GM06990 (cell line): ENCODE measurements around the gene WDFY4.

Experiments
- DNase-seq: peaks from one replicate; pipeline ENCODE4 v3.0.0-alpha.2; 2011; ENCODE audit not compliant: insufficient read length; ENCODE audit errors: extremely low read depth
- H3K27me3 ChIP-seq: replicated peaks from 2 replicates; pipeline ENCODE4 v1.6.0; 2011; ENCODE audit warnings: low read length; ENCODE audit not compliant: control insufficient read depth, insufficient read depth
- H3K36me3 ChIP-seq: 2 replicates; pipeline ENCODE4 v1.5.1; 2011; ENCODE audit warnings: low read length; ENCODE audit not compliant: control insufficient read depth, insufficient read depth
- H3K4me3 ChIP-seq: replicated peaks from 2 replicates; pipeline ENCODE4 v1.5.1; 2011; ENCODE audit warnings: low read depth, mild to moderate bottlenecking, control low read depth, low read length
- TF ChIP-seq, protein P1 (sequence below): IDR thresholded peaks from 2 replicates; pipeline ENCODE4 v1.5.1; 2011; ENCODE audit warnings: low read length, control low read depth, mild to moderate bottlenecking, inconsistent platforms; ENCODE audit not compliant: insufficient read depth, poor library complexity, severe bottlenecking

Gene WDFY4

DNA sequence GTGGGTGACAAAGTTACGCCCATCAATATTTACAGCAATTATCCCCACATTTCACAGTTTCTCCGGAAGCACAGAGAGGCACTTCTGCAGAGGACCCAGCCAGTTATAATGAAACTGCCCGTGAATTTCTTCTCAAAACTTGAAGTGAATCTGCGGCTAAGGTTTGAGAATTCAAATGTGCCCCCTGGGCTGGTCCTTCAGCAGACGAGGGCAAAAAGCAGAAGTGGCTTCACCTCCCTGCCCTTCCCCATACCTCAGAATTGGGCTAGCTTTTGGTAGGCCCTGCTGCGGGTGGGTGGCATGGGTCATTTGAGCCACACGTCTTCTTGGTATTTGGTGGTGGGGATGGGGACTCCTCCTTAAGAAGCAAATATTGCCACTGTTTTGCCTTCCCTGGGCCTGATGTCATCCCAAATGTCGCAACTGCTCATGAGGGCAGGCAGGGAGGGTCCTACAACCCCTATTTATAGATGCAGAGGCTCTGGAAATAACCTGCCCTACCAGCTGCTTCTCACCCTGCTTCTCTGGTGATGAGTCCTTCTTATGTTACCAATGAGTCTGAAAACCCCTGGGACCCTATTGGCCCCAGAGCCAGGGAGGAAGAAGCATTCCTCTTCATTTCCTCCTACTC lies 16.6 kb upstream of the WDFY4 start:
- TF ChIP-seq, protein P1, sequence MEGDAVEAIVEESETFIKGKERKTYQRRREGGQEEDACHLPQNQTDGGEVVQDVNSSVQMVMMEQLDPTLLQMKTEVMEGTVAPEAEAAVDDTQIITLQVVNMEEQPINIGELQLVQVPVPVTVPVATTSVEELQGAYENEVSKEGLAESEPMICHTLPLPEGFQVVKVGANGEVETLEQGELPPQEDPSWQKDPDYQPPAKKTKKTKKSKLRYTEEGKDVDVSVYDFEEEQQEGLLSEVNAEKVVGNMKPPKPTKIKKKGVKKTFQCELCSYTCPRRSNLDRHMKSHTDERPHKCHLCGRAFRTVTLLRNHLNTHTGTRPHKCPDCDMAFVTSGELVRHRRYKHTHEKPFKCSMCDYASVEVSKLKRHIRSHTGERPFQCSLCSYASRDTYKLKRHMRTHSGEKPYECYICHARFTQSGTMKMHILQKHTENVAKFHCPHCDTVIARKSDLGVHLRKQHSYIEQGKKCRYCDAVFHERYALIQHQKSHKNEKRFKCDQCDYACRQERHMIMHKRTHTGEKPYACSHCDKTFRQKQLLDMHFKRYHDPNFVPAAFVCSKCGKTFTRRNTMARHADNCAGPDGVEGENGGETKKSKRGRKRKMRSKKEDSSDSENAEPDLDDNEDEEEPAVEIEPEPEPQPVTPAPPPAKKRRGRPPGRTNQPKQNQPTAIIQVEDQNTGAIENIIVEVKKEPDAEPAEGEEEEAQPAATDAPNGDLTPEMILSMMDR: no peak
- Histone ChIP-seq H3K36me3 (no peaks in the 10 kb centered on the region), H3K4me3 (peak overlapping the region; percentile 17; the same call in 1 of the 2 replicates), H3K27me3 (no peaks in the 10 kb centered on the region; the same call in 1 of the 2 replicates)
- peak; percentile 80 for DNase-seq

DNA sequence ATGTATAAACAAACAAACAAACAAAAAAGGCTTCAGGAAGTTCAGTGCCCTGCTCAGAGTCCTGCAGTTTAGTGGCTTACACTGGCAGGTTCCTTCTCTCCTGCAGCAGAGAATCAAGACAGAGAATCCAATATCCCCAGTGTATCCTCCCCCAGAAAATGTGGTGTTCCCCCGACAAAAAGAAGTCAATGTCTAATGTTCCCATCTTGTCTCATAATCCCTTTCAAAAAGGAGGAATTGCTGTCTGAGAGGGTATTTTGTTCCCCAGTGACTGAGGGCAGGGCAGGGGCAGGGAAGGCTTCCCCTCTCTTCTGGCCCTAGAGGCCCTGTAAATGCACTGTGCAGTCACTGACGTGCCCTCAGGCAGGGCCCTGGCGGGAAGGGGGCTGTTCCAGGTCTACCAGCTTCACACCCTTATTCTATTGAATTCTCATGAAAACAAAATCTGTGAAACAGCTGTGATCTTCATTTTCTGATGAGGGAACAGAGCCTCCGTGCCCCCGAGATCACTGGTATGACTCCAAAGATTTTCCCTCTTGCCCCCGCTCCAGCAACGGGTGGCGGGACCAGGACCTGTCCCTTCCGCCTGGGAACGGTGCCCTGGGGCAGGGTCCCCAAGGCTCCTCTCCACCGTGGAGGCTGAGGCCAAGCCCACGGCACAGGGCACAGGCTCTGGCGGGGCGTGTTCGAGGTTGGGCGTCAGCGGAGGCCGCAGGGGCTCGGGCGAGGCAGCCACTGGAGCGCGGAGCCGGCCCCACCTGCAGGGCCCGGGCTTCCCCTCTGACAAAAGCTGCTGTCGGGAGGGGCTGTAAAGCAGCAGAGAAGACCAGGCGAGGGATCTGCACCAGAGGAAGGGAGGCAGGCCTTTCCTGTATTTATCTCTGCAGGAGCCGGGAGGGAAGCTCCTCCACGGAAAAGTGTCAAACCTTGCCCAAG lies 13.4 kb upstream of the WDFY4 start:
- Histone ChIP-seq H3K36me3 (no peaks in the 10 kb centered on the region), H3K27me3 (no peaks in the 10 kb centered on the region), H3K4me3 (peak overlapping the region; percentile 58)
- peak; percentile 94 for DNase-seq
- TF ChIP-seq, protein P1: no peak

DNA sequence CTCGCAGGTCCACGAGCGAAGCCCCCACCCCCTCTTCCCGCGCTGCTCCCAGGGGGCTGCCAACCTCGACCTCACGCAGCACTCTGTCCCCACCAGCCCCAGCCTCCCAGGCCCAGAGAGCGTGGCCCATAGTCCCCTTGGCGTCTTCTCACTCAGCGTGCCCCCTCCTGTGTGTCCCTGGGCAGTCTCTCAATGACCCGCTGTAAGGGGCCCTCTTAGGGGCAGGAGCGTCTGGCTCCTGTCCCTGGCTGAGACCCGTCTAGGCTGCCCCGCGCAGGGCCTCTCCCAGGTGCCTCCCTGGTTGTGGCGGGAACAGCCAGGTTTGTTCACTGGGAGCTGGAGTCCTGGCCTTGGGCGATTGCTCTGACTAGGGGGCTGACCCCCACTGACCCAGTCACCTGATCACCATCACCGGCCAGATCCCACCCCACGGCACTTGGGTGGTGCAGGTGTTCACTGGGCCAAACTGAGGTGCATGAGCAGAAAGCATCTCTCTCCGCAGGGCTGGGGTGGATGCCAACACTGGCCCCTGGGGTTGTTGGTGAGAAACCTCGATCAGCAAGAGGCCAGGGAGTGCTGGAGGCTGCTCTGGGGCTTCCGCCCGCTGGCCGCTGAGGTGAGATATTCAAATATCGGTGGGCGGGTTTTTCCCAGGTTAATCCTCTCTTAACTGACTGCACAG lies 12.6 kb upstream of the WDFY4 start:
- no peaks in the 10 kb centered on the region for H3K36me3 ChIP-seq
- H3K27me3 ChIP-seq: no peaks in the 10 kb centered on the region
- TF ChIP-seq, protein P1: no peak
- DNase-seq: peak; percentile 80
- H3K4me3 ChIP-seq: peak overlapping the region; percentile 58

DNA sequence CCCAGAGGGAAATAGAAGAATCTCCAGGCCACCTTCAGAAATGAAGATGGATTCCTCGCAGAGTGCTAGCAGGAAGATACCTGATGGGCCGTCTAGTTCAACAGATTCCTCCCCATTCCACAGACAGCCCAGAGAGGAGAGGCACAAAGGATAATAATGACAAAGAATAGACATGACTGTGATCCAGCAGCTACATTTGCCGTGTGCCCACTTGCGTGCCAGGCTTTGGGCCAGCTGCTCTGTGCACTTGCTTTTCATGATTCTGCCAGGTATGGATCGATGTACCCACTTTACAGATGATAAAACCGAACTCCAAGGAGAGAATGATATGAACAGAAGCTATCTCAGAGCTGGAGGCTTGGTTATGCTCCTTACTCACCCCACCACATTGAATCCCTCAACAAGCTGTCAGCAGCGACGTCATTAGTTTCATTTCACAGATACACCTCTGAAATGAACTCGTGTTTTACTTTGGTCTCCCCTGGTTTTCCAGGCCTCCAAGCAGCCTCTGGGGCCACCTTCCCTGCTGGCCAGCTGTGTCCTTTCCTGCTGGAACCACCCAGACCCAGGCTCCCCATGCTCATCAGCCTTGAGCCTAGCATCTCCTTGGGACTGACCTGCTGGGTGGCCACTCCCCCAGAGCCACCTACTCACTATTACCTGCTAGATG lies 11.9 kb upstream of the WDFY4 start:
- DNase-seq: peak; percentile 66
- H3K27me3 ChIP-seq: no peaks in the 10 kb centered on the region
- no peaks in the 10 kb centered on the region for H3K36me3 ChIP-seq
- TF ChIP-seq, protein P1: no peak
- H3K4me3 ChIP-seq: peak overlapping the region; percentile 23

DNA sequence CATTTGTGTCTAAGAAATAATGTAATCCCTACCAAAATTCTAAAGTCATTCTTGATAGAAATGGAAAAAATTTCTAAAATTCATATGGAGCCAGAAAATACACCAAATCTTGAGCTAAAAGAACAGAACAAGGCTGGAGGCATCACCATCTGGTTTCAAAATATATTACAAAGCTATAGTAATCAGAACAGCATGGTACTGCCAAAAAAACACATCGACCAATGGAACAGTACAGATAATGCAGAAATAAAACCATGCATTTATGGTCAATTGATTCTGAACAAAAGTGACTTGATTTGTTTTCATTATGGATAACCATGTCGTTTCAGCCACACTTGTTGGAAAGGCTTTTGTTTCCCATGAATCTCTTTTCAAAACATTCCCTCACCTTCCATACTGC lies 7.0 kb upstream of the WDFY4 start:
- TF ChIP-seq, protein P1: no peak
- Histone ChIP-seq H3K4me3 (no peak overlapping the region), H3K36me3 (no peaks in the 10 kb centered on the region), H3K27me3 (no peaks in the 10 kb centered on the region)
- no peak for DNase-seq
